Measurements from ENCODE around the gene LORICRIN.

LORICRIN gene

GRCh38 chr1:153259387-153259786, at the start of gene LORICRIN:
TSS of gene LORICRIN (plus strand) at chr1:153259687. CDS start at chr1:153260950, 1,263 bp downstream.
- DNase-seq = no peak

GRCh38 chr1:153210206-153210605, 49.3 kb upstream of the LORICRIN start:
- no peak for DNase-seq

- no peak for DNase-seq
Observed at GRCh38 chr1:153212201-153212600, 47.3 kb upstream of the LORICRIN start.

GRCh38 chr1:153213519-153213918, 46.0 kb upstream of the LORICRIN start:
- no peak for DNase-seq

- DNase-seq = no peak
Observed at GRCh38 chr1:153217212-153217611, 42.3 kb upstream of the LORICRIN start, which contains the start of gene PRR9. TSS of gene PRR9 (plus strand) at chr1:153217584. CDS start at chr1:153218145, 561 bp downstream.

- DNase-seq = no peak
Observed at GRCh38 chr1:153217744-153218416, 41.6 kb upstream of the LORICRIN start.

- DNase-seq = peak; percentile 3 to 36
Observed at GRCh38 chr1:153220606-153221303, 38.7 kb upstream of the LORICRIN start.

GRCh38 chr1:153223040-153223891, 36.2 kb upstream of the LORICRIN start:
- peak; percentile 47 to 58 for DNase-seq

GRCh38 chr1:153227810-153228209, 31.7 kb upstream of the LORICRIN start:
- DNase-seq = no peak

- DNase-seq = no peak
Observed at GRCh38 chr1:153228491-153228890, 31.0 kb upstream of the LORICRIN start.

GRCh38 chr1:153229076-153229829, 30.2 kb upstream of the LORICRIN start:
- DNase-seq = peak; percentile 7 to 23

- DNase-seq = no peak
Observed at GRCh38 chr1:153231363-153231762, 28.1 kb upstream of the LORICRIN start.

- no peak for DNase-seq
Observed at GRCh38 chr1:153231785-153232184, 27.7 kb upstream of the LORICRIN start.

GRCh38 chr1:153232553-153232952, 26.9 kb upstream of the LORICRIN start:
- DNase-seq = no peak

GRCh38 chr1:153233448-153233847, 26.0 kb upstream of the LORICRIN start:
- DNase-seq = no peak

- no peak for DNase-seq
Observed at GRCh38 chr1:153238527-153238926, 21.0 kb upstream of the LORICRIN start.

GRCh38 chr1:153242160-153242559, 17.3 kb upstream of the LORICRIN start:
- no peak for DNase-seq

- no peak for DNase-seq
Observed at GRCh38 chr1:153245466-153245865, 14.0 kb upstream of the LORICRIN start.

GRCh38 chr1:153246018-153246417, 13.5 kb upstream of the LORICRIN start:
- DNase-seq = no peak

- DNase-seq = no peak
Observed at GRCh38 chr1:153246825-153247224, 12.7 kb upstream of the LORICRIN start.

- no peak for DNase-seq
Observed at GRCh38 chr1:153248176-153248879, 11.2 kb upstream of the LORICRIN start.

- no peak for DNase-seq
Observed at GRCh38 chr1:153250166-153250565, 9.3 kb upstream of the LORICRIN start.
